ENCODE measurements around the gene RPL19.

- TF ChIP-seq CTCF (IDR thresholded peaks at IDR 0.05; ENCODE audit: borderline replicate concordance, extremely low read depth, low read length, poor library complexity, severe bottlenecking) (peak; percentile 96), EZH2 (IDR thresholded peaks at IDR 0.05; ENCODE audit: borderline replicate concordance, low read depth, low read length, severe bottlenecking) (no peak)
These were observed 25.0 kb upstream of the RPL19 start for GRCh38 chr17:39174920-39175694.
